DND-41 (cell line): ENCODE measurements around the gene RNF213.

ENCODE experiments used
- CTCF ChIP-seq: IDR thresholded peaks from 2 replicates; pipeline ENCODE4 v1.5.1; 2012; ENCODE audit warnings: borderline replicate concordance, low read length, moderate library complexity, mild to moderate bottlenecking; ENCODE audit not compliant: poor library complexity, severe bottlenecking; ENCODE audit errors: extremely low read depth
- EZH2 ChIP-seq: IDR thresholded peaks from 3 replicates; pipeline ENCODE4 v1.6.1; 2012; ENCODE audit warnings: borderline replicate concordance, low read depth, mild to moderate bottlenecking, moderate library complexity, low read length, inconsistent platforms; ENCODE audit not compliant: severe bottlenecking

GRCh38 chr17:80387071-80387470 is 126.4 kb downstream of the RNF213 start:
- TF ChIP-seq CTCF = no peak
- no peak for TF ChIP-seq EZH2
